CD14-positive monocyte (primary cell): ENCODE results near the gene SPATA20. TPM values are rescaled to one million over a fixed set of nuclear protein-coding genes. Genes with fewer than 3 reads are reported as not detected.
A peak's percentile ranks its signal among the peaks of the same experiment; 100 is the strongest.

Experiments used
- DNase-seq, 3 donors: peaks; one replicate each; pipeline ENCODE4 v3.0.0-alpha.2; 2011 to 2022
- H2AFZ ChIP-seq: 2 replicates; pipeline ENCODE4 v1.6.0; 2012; ENCODE audit warnings: mild to moderate bottlenecking, low read depth, low read length, inconsistent platforms; ENCODE audit not compliant: insufficient read depth, poor library complexity, severe bottlenecking
- H3K27ac ChIP-seq, 2 donors: 1 replicate in 1 of 2; 2 replicates in 1 of 2; pipeline ENCODE4 v1.5.1; 2012 to 2013; ENCODE audit warnings: low read length in 2 of 2, control low read depth in 1 of 2, inconsistent platforms in 1 of 2, low read depth in 1 of 2, mild to moderate bottlenecking in 1 of 2
- H3K27me3 ChIP-seq, 2 donors: one replicate each; pipeline versions ENCODE4 v1.6.0 to v1.6.1; 2011 to 2013; ENCODE audit warnings: low read length in 2 of 2; ENCODE audit not compliant: control insufficient read depth in 2 of 2, insufficient read depth in 2 of 2
- H3K36me3 ChIP-seq, 2 donors: replicated peaks in 1 of 2; 1 replicate in 1 of 2; 2 replicates in 1 of 2; pipeline versions ENCODE4 v1.5.1 to v1.6.1; 2012 to 2013; ENCODE audit warnings: low read length in 2 of 2, control low read depth in 1 of 2, inconsistent platforms in 1 of 2, mild to moderate bottlenecking in 1 of 2; ENCODE audit not compliant: insufficient read depth in 2 of 2, control insufficient read depth in 1 of 2
- H3K4me1 ChIP-seq, 2 donors: 1 replicate in 1 of 2; 2 replicates in 1 of 2; pipeline versions ENCODE4 v1.5.1 to v1.6.1; 2012 to 2013; ENCODE audit warnings: low read length in 2 of 2, control low read depth in 1 of 2, inconsistent platforms in 1 of 2, mild to moderate bottlenecking in 1 of 2, moderate library complexity in 1 of 2; ENCODE audit not compliant: insufficient read depth in 2 of 2, control insufficient read depth in 1 of 2
- H3K4me2 ChIP-seq: replicated peaks from 2 replicates; pipeline ENCODE3; 2012; ENCODE audit warnings: low read length, moderate library complexity, mild to moderate bottlenecking; ENCODE audit not compliant: poor library complexity, severe bottlenecking; ENCODE audit errors: extremely low read depth
- H3K4me3 ChIP-seq, 3 experiments: fragments of 200-600 bp in 1 of 3; sonication (generic) in 1 of 3; replicated peaks in 1 of 3; 1 replicate in 2 of 3; 2 replicates in 1 of 3; pipeline ENCODE4 v1.5.1; 2011 to 2013; ENCODE audit warnings: low read length in 3 of 3, mild to moderate bottlenecking in 3 of 3, control low read depth in 2 of 3, low read depth in 2 of 3, inconsistent platforms in 1 of 3, moderate library complexity in 1 of 3
- H3K79me2 ChIP-seq: 2 replicates; pipeline ENCODE4 v1.6.0; 2012; ENCODE audit warnings: mild to moderate bottlenecking, control low read depth, inconsistent platforms, low read length, moderate library complexity; ENCODE audit not compliant: insufficient read depth
- H3K9ac ChIP-seq: 2 replicates; pipeline ENCODE4 v1.6.0; 2017; ENCODE audit warnings: low read length, mild to moderate bottlenecking; ENCODE audit not compliant: insufficient read depth, poor library complexity, severe bottlenecking
- H3K9me3 ChIP-seq, 2 donors: replicated peaks in 1 of 2; 1 replicate in 1 of 2; 2 replicates in 1 of 2; pipeline versions ENCODE4 v1.5.1 to v1.6.1; 2012 to 2013; ENCODE audit warnings: low read length in 2 of 2, control low read depth in 1 of 2; ENCODE audit not compliant: control insufficient read depth in 1 of 2, insufficient read depth in 1 of 2
- H4K20me1 ChIP-seq: 2 replicates; pipeline ENCODE4 v1.6.0; 2012; ENCODE audit warnings: mild to moderate bottlenecking, low read length, control low read depth, moderate library complexity; ENCODE audit not compliant: insufficient read depth
- H3K27ac Mint-ChIP-seq, 7 donors: one replicate each; pipeline ENCODE4 v1.8.0; 2020; ENCODE audit warnings: mild to moderate bottlenecking in 7 of 7, mixed read lengths in 7 of 7, moderate library complexity in 6 of 7, inconsistent platforms in 2 of 7
- H3K27me3 Mint-ChIP-seq, 3 donors: one replicate each; pipeline ENCODE4 v1.8.0; 2021 to 2022; ENCODE audit warnings: low read depth in 3 of 3, mild to moderate bottlenecking in 3 of 3, mixed read lengths in 3 of 3, moderate library complexity in 3 of 3, inconsistent platforms in 1 of 3
- H3K36me3 Mint-ChIP-seq, 2 donors: one replicate each; pipeline ENCODE4 v1.8.0; 2020; ENCODE audit warnings: mixed read lengths in 2 of 2, inconsistent platforms in 1 of 2, mild to moderate bottlenecking in 1 of 2
- H3K4me1 Mint-ChIP-seq: one replicate; pipeline ENCODE4 v1.8.0; 2020; ENCODE audit warnings: mild to moderate bottlenecking, mixed read lengths
- H3K4me3 Mint-ChIP-seq, 2 donors: one replicate each; pipeline ENCODE4 v1.8.0; 2020; ENCODE audit warnings: mild to moderate bottlenecking in 2 of 2, mixed read lengths in 2 of 2, moderate library complexity in 1 of 2
- H3K9me3 Mint-ChIP-seq, 7 donors: one replicate each; pipeline ENCODE4 v1.8.0; 2020 to 2022; ENCODE audit warnings: mixed read lengths in 7 of 7, mild to moderate bottlenecking in 6 of 7, moderate library complexity in 6 of 7, inconsistent platforms in 2 of 7
- WGBS: methylation state at CpG from one replicate; pipeline ENCODE4 v1.1.5; 2013; ENCODE audit warnings: missing lambda C conversion rate; ENCODE audit not compliant: insufficient coverage; 5-methylcytosine and 5-hydroxymethylcytosine counted together
- intact Hi-C, 2 donors: fragments of 100-400 bp; cut with micrococcal nuclease; formaldehyde crosslinking; loops; one replicate each; pipeline versions ENCODE4 v1.15.0 to v1.15.1; 2023
- polyA plus RNA-seq, 3 donors: library from polyadenylated mRNA; depleted of rRNA in 1 of 3; unstranded in 2 of 3; stranded (reverse) in 1 of 3; fragments of 300-500 nt in 2 of 3; fragments of >200 nt in 1 of 3; fragmentation: Illumina TruSeq in 2 of 3; gene quantifications; 1 replicate in 2 of 3; 2 replicates in 1 of 3; pipeline ENCODE4 v1.2.3, GENCODE V29; 2012 to 2021
- TF ChIP-seq, protein P1 (sequence below): fragments of 200-600 bp; IDR thresholded peaks from one replicate; pipeline ENCODE4 v1.8.0; 2022; ENCODE audit warnings: antibody characterized with exemption, mild to moderate bottlenecking

Gene SPATA20
- polyA plus RNA-seq, 3 donors: 9.3 to 37.8 (median 12.2) TPM

DNA sequence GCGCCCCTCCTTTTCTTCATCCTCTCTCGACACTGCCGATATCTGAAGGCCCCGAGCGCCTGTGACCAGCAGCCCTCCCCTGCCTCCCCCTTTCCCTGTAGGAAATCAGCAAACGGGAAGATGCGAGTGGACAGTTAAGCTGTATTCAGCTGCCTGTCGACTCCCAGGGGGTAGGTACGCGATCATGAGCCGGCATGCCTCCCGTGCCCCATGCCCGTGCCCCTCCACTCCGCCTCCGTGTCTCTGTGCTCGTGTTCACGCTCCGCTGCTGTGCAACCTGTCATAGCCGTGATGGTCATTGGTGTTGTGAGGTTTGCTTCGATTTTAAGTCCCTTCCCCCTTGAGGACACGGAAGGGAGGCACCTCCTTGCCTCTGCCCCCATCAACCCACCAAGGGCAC, 47.9 kb downstream of the SPATA20 start:
- peak overlapping the region; percentile 46 for H2AFZ ChIP-seq
- WGBS: 61% methylated on average over 14 of the region's 21 CpGs
- Mint-ChIP-seq H3K4me1 (peaks cover 11% of the 10 kb centered on the region), H3K27me3 (peaks cover 3 to 12% (median 11%) of the 10 kb centered on the region in 3 donors), H3K27ac (no peak overlapping the region), H3K4me3 (peak overlapping the region in 1 of 2 donors; percentile 67), H3K9me3 (no peaks in the 10 kb centered on the region), H3K36me3 (no peaks in the 10 kb centered on the region)
- H3K4me1 ChIP-seq: peaks cover 11 to 14% of the 10 kb centered on the region in 2 donors
- no peak for DNase-seq
- no peak overlapping the region for H3K9ac ChIP-seq
- TF ChIP-seq, protein P1, sequence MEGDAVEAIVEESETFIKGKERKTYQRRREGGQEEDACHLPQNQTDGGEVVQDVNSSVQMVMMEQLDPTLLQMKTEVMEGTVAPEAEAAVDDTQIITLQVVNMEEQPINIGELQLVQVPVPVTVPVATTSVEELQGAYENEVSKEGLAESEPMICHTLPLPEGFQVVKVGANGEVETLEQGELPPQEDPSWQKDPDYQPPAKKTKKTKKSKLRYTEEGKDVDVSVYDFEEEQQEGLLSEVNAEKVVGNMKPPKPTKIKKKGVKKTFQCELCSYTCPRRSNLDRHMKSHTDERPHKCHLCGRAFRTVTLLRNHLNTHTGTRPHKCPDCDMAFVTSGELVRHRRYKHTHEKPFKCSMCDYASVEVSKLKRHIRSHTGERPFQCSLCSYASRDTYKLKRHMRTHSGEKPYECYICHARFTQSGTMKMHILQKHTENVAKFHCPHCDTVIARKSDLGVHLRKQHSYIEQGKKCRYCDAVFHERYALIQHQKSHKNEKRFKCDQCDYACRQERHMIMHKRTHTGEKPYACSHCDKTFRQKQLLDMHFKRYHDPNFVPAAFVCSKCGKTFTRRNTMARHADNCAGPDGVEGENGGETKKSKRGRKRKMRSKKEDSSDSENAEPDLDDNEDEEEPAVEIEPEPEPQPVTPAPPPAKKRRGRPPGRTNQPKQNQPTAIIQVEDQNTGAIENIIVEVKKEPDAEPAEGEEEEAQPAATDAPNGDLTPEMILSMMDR: no peak
- no peaks in the 10 kb centered on the region for H4K20me1 ChIP-seq
- H3K27me3 ChIP-seq: no peaks in the 10 kb centered on the region
- H3K36me3 ChIP-seq: no peaks in the 10 kb centered on the region
- no peak overlapping the region for H3K4me3 ChIP-seq
- H3K9me3 ChIP-seq: no peaks in the 10 kb centered on the region
- no peak overlapping the region for H3K27ac ChIP-seq
- H3K4me2 ChIP-seq: peak overlapping the region; percentile 24
- H3K79me2 ChIP-seq: no peaks in the 10 kb centered on the region
- intact Hi-C loops: no loop called here

DNA sequence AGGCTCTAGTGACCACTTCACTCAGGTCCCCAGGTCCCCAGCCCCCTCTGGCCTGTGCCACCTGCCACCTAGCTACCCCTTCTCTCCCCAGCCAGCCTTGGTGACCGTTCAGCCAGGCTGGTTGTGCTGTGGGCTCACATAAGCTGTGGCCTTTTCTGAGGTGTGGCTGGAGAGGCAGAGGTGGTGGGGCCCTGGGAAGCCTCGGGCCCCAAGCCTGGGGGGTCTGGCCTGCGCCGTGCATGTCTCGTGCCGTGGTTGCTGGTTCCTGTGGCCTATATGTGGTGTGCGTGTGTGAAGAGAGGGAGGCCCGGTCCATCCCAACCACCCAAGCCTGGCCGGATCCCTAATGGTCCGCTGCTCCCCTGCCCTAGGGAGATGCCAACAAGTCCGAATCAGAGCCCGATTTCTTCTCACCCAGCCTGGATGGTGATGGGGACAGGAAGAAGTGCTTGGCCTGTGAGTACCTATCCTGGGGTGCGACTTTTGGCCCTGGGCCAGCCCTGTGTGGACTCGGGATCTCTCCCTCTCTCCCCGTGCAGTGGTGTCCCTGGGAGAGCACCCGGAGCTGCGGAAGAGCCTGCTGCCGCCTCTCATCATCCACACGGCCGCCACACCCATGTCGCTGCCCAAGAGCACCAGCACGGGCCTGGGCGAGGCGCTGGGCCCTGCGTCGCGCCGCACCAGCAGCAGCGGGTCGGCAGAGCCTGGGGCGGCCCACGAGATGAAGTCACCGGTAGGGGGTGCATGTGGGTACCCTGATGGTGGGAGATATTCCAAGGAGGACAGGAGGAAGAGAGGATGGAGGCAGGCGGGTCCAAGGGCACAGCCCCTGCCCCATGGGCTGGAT, 49.4 kb downstream of the SPATA20 start:
- Histone ChIP-seq H3K36me3 (no peaks in the 10 kb centered on the region), H3K9ac (no peak overlapping the region), H2AFZ (no peak overlapping the region), H3K27me3 (no peaks in the 10 kb centered on the region), H3K79me2 (no peaks in the 10 kb centered on the region), H3K4me3 (no peak overlapping the region), H3K9me3 (no peaks in the 10 kb centered on the region), H3K27ac (no peak overlapping the region), H3K4me1 (peaks cover 11 to 14% of the 10 kb centered on the region in 2 donors), H4K20me1 (no peaks in the 10 kb centered on the region), H3K4me2 (no peak overlapping the region)
- Mint-ChIP-seq H3K4me3 (no peak overlapping the region), H3K36me3 (no peaks in the 10 kb centered on the region), H3K4me1 (peaks cover 11% of the 10 kb centered on the region), H3K27ac (peak overlapping the region in 1 of 7 donors; percentile 37), H3K9me3 (no peaks in the 10 kb centered on the region), H3K27me3 (peaks cover 6 to 12% (median 9%) of the 10 kb centered on the region in 3 donors)
- DNase-seq: no peak
- TF ChIP-seq, protein P1: peak; percentile 33
- intact Hi-C loops: no loop called here
- WGBS: 84% methylated on average over 25 of the region's 34 CpGs
